Thyroid gland (tissue), 4 donors: Measurements from ENCODE around the gene CAPN1.

Source experiments
- CTCF ChIP-seq, 6 experiments: fragments of 200-600 bp in 3 of 6; fragments of 450-650 bp in 3 of 6; sonication (generic) in 3 of 6; IDR thresholded peaks; one replicate each; pipeline ENCODE4 v1.5.1; 2016 to 2019; ENCODE audit warnings: antibody characterized with exemption in 6 of 6, mild to moderate bottlenecking in 2 of 6, inconsistent platforms in 1 of 6, moderate library complexity in 1 of 6
- POLR2A ChIP-seq, 2 donors: fragments of 450-650 bp; IDR thresholded peaks; one replicate each; pipeline ENCODE4 v1.6.1; 2017; ENCODE audit warnings: antibody characterized with exemption in 2 of 2, mild to moderate bottlenecking in 2 of 2, moderate library complexity in 1 of 2

- no peak for TF ChIP-seq CTCF (IDR thresholded peaks at IDR 0.05)
- no peak for TF ChIP-seq POLR2A (IDR thresholded peaks at IDR 0.05)
Observed at GRCh38 chr11:65163684-65164083, 18.0 kb upstream of the CAPN1 start.
